Type B pancreatic cell (in vitro differentiated cells): ENCODE results near the gene ZNF616. TPM values are rescaled to one million over a fixed set of nuclear protein-coding genes. Genes with fewer than 3 reads are reported as not detected.

Experiments used
- DNase-seq: peaks from one replicate; pipeline ENCODE4 v3.0.0; 2021; ENCODE audit warnings: mixed read lengths; ENCODE audit not compliant: unreplicated experiment; ENCODE audit errors: extremely low spot score
- H3K27ac Mint-ChIP-seq: 2 replicates; pipeline ENCODE4 v1.8.0; 2021; ENCODE audit warnings: mild to moderate bottlenecking, mixed read lengths
- H3K27me3 Mint-ChIP-seq: 2 replicates; pipeline ENCODE4 v1.8.0; 2021; ENCODE audit warnings: mixed read lengths
- H3K36me3 Mint-ChIP-seq: 2 replicates; pipeline ENCODE4 v1.8.0; 2021; ENCODE audit warnings: mixed read lengths
- H3K4me1 Mint-ChIP-seq: one replicate; pipeline ENCODE4 v1.8.0; 2021; ENCODE audit warnings: mixed read lengths; ENCODE audit not compliant: unreplicated experiment
- H3K4me3 Mint-ChIP-seq: 2 replicates; pipeline ENCODE4 v1.8.0; 2021; ENCODE audit warnings: mild to moderate bottlenecking, mixed read lengths
- H3K9me3 Mint-ChIP-seq: 2 replicates; pipeline ENCODE4 v1.8.0; 2021; ENCODE audit warnings: mixed read lengths
- total RNA-seq: library from RNA; stranded (reverse); gene quantifications from 2 replicates; pipeline ENCODE4 v1.2.1, GENCODE V29; 2021; ENCODE audit warnings: low replicate concordance
- TF ChIP-seq, protein P1 (sequence below): fragments of 200-600 bp; sonication (generic); conservative IDR thresholded peaks from 2 replicates; pipeline ENCODE4 v1.5.0; 2021; ENCODE audit warnings: antibody characterized with exemption, mild to moderate bottlenecking

ZNF616 gene
- total RNA-seq, 1 donor from 2014 or later, result 26.5 TPM

DNA sequence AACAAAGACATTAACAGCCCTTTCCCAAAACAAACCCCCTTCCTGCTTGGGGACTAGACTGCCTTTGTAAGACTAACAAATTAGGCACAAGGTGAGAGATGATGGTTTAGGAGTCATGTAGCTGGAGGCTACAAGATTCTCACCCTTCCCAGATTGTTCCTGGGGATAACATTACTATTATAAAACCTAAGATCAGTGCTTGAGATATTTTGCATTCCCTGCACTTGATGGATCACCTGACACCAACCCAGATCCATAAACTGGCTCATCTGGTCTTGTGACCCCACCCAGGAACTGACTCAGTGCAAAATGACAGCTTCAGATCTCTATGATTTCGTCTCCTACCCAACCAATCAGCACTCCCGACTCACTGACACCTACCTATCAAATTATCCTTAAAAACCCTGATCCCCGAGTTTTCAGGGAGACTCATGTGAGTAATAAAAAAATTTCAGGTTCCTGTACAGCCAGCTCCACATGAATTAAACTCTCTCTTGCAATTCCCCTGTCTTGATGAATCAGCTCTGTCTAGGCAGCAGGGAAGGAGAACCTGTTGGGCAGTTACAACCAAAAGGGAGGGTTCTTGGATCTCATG is 2.4 kb upstream of the ZNF616 start:
- peaks cover 15% of the 10 kb centered on the region for H3K4me1 Mint-ChIP-seq
- peak overlapping the region; percentile 96 for H3K27ac Mint-ChIP-seq
- TF ChIP-seq, protein P1, sequence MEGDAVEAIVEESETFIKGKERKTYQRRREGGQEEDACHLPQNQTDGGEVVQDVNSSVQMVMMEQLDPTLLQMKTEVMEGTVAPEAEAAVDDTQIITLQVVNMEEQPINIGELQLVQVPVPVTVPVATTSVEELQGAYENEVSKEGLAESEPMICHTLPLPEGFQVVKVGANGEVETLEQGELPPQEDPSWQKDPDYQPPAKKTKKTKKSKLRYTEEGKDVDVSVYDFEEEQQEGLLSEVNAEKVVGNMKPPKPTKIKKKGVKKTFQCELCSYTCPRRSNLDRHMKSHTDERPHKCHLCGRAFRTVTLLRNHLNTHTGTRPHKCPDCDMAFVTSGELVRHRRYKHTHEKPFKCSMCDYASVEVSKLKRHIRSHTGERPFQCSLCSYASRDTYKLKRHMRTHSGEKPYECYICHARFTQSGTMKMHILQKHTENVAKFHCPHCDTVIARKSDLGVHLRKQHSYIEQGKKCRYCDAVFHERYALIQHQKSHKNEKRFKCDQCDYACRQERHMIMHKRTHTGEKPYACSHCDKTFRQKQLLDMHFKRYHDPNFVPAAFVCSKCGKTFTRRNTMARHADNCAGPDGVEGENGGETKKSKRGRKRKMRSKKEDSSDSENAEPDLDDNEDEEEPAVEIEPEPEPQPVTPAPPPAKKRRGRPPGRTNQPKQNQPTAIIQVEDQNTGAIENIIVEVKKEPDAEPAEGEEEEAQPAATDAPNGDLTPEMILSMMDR, result no peak
- H3K36me3 Mint-ChIP-seq, result peaks cover 23% of the 10 kb centered on the region
- H3K27me3 Mint-ChIP-seq, result no peaks in the 10 kb centered on the region
- DNase-seq, result no peak
- H3K9me3 Mint-ChIP-seq, result peaks cover 8% of the 10 kb centered on the region
- peak overlapping the region; percentile 81 for H3K4me3 Mint-ChIP-seq

DNA sequence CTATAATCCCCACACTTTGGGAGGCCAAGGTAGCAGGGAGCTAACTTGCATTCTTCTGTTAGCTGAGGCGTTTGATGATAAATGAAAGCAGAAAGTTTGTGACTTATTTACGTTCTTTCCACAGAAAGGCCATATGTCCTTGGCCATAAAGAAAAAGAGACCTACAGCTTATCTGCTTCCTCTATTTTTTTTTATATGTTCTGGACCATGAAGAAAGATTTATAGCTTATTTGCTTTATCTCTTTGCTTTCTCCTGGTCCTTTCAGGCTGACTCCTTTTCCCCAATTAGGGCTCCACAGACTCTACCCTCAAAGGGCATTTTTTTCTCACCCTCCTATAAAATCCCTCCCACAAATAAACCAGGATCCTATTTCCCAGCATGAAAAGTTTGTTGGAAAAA is 1.5 kb upstream of the ZNF616 start:
- no peak for DNase-seq
- Mint-ChIP-seq H3K27ac (peak overlapping the region; percentile 96), H3K36me3 (peaks cover 26% of the 10 kb centered on the region), H3K4me3 (peak overlapping the region; percentile 81), H3K27me3 (no peaks in the 10 kb centered on the region), H3K9me3 (peaks cover 11% of the 10 kb centered on the region), H3K4me1 (peaks cover 15% of the 10 kb centered on the region)
- TF ChIP-seq, protein P1, result no peak

DNA sequence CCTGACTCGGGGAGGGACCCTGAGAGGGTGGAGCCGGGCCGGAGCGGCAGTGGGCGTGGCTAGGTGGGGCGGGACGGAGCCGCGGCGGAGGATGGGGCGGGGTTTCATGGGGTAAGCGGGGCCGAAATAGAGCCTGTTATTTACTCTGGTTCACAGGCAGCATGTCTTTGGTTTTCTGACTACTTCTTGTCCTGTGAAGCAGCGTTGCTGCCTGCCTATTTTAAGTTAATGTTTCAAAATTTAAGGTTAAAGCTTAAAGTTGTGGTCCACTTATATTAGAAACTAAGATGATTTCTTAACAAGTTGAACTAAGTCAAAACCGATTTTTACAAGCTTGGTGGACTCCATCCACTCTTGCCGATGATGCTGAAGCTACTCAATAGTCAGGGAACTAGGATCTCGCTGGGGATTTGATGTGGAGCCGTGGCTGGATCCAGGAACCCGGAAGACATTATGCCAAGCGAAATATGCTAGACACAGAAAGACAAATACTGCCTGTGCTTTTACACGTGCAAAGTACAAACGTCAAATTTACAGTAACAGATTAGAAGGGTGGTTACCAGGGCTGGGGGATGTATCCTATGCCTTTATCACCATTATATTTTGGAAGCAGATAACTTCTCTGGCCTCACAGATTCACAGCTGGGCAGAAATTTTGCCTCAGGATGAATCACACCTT is 433 bp upstream of the ZNF616 start:
- peaks cover 15% of the 10 kb centered on the region for H3K4me1 Mint-ChIP-seq
- peaks cover 32% of the 10 kb centered on the region for H3K36me3 Mint-ChIP-seq
- DNase-seq, result no peak
- H3K27ac Mint-ChIP-seq, result peak overlapping the region; percentile 98
- H3K4me3 Mint-ChIP-seq, result peak overlapping the region; percentile 99
- H3K9me3 Mint-ChIP-seq, result peaks cover 11% of the 10 kb centered on the region
- H3K27me3 Mint-ChIP-seq, result no peaks in the 10 kb centered on the region
- TF ChIP-seq, protein P1, result no peak

DNA sequence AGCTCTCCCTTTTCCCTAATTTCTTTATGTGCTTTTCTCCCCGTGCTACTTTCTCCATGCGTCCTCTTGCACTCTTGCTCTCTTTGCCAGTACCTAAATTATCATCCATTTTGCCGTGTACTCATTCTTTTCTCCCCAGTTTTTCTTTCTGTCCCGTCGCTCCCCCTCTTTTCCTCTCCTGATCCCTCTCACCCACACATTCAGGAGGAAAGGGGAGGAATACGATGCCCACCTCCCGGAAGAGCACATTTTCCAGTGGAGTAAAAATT is 821 bp downstream of the ZNF616 start:
- H3K4me3 Mint-ChIP-seq, result peak overlapping the region; percentile 99
- peaks cover 11% of the 10 kb centered on the region for H3K9me3 Mint-ChIP-seq
- H3K4me1 Mint-ChIP-seq, result peaks cover 15% of the 10 kb centered on the region
- peaks cover 45% of the 10 kb centered on the region for H3K36me3 Mint-ChIP-seq
- H3K27ac Mint-ChIP-seq, result peak overlapping the region; percentile 98
- H3K27me3 Mint-ChIP-seq, result no peaks in the 10 kb centered on the region
- TF ChIP-seq, protein P1, result no peak
- no peak for DNase-seq

DNA sequence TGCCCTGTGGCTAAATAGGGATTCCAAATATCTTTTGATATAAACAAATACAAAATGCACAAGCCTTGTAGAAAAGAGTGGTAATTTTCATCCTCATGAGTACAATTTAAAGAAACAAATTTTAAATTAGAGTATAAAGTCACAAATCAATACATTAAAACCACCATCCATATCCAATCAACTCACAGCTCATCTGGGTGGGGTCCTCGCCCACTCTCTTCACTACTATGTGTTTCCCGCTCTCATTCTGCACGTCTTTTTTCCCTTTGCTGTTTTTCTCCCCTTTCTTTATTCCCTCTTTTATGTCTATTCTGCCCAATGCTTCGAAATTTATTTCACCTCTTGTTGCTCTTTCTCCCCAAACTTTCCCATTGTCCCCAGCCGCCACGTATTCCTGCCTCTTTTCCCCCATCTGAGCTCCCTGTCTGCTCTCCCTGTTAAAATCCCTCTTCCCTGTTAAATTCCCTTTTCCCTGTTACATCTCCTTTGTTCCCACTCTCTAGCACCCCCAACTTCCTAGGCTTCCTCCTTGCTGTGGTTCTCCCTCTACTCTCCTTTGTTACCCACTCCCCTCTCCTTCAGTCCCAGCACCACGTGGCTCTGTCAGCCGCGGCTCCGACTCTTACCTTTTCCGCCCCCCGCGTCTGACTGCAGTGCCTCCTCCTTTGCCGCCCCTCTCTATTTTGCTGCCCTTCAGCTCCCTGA is 1.3 kb downstream of the ZNF616 start:
- H3K9me3 Mint-ChIP-seq, result peaks cover 11% of the 10 kb centered on the region
- no peak for DNase-seq

More for the DNA sequence above, 1.3 kb downstream of the ZNF616 start:
- Mint-ChIP-seq H3K4me3 (peak overlapping the region; percentile 99), H3K27ac (peak overlapping the region; percentile 98), H3K27me3 (no peaks in the 10 kb centered on the region), H3K4me1 (peaks cover 15% of the 10 kb centered on the region), H3K36me3 (peaks cover 48% of the 10 kb centered on the region)
- TF ChIP-seq, protein P1, result no peak
